Measurements from ENCODE around the gene CYLD. TPM values are rescaled to one million over a fixed set of nuclear protein-coding genes. Genes with fewer than 3 reads are reported as not detected.

Gene CYLD
- total and polyA plus RNA-seq, 10 of the 15 experiments (the other 5 are each of a cell fraction or from before 2014, with no cell fraction given), result 19.2 to 106 (median 46.1) TPM

DNA sequence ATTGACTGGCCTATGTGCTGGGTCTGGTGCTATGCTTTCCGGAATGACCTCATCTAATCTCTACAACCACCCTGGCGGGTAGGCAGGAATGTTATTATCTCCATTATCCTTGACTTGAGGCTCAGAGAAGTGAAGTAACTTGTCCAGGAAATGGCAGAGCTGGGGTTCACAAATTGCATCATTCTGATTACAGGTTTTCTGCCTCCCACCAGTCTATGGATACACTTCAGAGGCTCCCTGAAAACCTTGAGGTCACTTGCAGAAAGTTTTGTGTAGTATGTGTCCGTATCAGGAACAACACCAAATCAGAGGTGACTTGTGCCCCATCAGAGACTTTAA, 29.4 kb upstream of the CYLD start:
- Histone ChIP-seq H3K36me3 (ENCODE audit: control insufficient read depth in 2 of 2, insufficient read depth in 2 of 2, low read length in 1 of 2) (peaks cover 0 to 19% of the 10 kb centered on the region in 2 experiments; a peak in 2 of 4 replicates), H3K9me3 (replicated peaks; ENCODE audit: control insufficient read depth, insufficient read depth, low read length) (no peaks in the 10 kb centered on the region), H3K4me3 (no peak overlapping the region), H3K79me2 (ENCODE audit: control insufficient read depth, insufficient read depth, low read length) (no peaks in the 10 kb centered on the region; the same call in 1 of the 2 replicates), H3K4me2 (ENCODE audit: control insufficient read depth, insufficient read depth) (no peak overlapping the region), H3K27ac (ENCODE audit: control insufficient read depth, insufficient read depth) (no peak overlapping the region; the same call in 1 of the 2 replicates), H3K4me1 (ENCODE audit: control insufficient read depth, insufficient read depth, low read length) (peaks cover 29% of the 10 kb centered on the region), H3K9ac (ENCODE audit: control insufficient read depth, insufficient read depth, low read length) (no peak overlapping the region), H2AFZ (ENCODE audit: control insufficient read depth, low read depth, low read length) (no peak overlapping the region), H4K20me1 (ENCODE audit: control insufficient read depth, insufficient read depth) (no peaks in the 10 kb centered on the region), H3K27me3 (replicated peaks in 1 of 2; ENCODE audit: control insufficient read depth in 2 of 2, insufficient read depth in 2 of 2, low read length in 1 of 2) (no peaks in the 10 kb centered on the region)
- ATAC-seq (no peak), FAIRE-seq (no peak), DNase-seq (ENCODE audit: low read depth, low spot score) (no peak)
- ChIA-PET SMC1A (ENCODE audit: uncharacterized antibody, unreplicated experiment) (interaction anchor here (1.2 kb wide), 1 partner anchor 32 kb away, joined by 3 read pairs; no protein-coding TSS in a partner anchor), CTCF (no interaction called here), POLR2A (no interaction called here), RAD21 (ENCODE audit: unreplicated experiment) (interaction anchor here (0.6 kb wide), 1 partner anchor 1758 kb away, joined by 3 read pairs; no protein-coding TSS in a partner anchor)
- intact Hi-C loops (cut with micrococcal nuclease; ENCODE audit: unreplicated experiment) (no loop called here), in situ Hi-C loops (cut with MboI) (no loop called here)
- no TSS peak for BruUV-seq (replicated peaks)
- WGBS (ENCODE audit: insufficient coverage, insufficient replicate concordance, low lambda C conversion rate, missing lambda C conversion rate), result 49% methylated on average over 3 of the region's 3 CpGs
- TF ChIP-seq DPF2 (IDR thresholded peaks at IDR 0.05) (no peak), PKNOX1 (IDR thresholded peaks at IDR 0.05) (no peak), LARP7 (IDR thresholded peaks at IDR 0.05) (no peak), ATF7 (IDR thresholded peaks at IDR 0.05; ENCODE audit: low read depth) (no peak), MYB (IDR thresholded peaks at IDR 0.05; ENCODE audit: borderline replicate concordance, low read depth, low read length) (no peak), NFIC (IDR thresholded peaks at IDR 0.05; ENCODE audit: low read depth, low read length) (no peak), WRNIP1 (IDR thresholded peaks at IDR 0.05; ENCODE audit: borderline replicate concordance, low read depth, low read length) (no peak), NRF1 (conservative IDR thresholded peaks at IDR 0.05; ENCODE audit: low read depth, low read length) (no peak), REST (IDR thresholded peaks at IDR 0.05; ENCODE audit: low read depth, low read length) (no peak), JUNB (IDR thresholded peaks at IDR 0.05) (no peak), MXI1 (IDR thresholded peaks at IDR 0.05; ENCODE audit: low read depth, low read length) (no peak), SMAD1 (IDR thresholded peaks at IDR 0.05; ENCODE audit: low read depth, partially characterized antibody) (no peak), CHD1 (IDR thresholded peaks at IDR 0.05; ENCODE audit: low read depth, low read length) (no peak), RELB (IDR thresholded peaks at IDR 0.05; ENCODE audit: low read depth) (no peak), PAX5 (IDR thresholded peaks at IDR 0.05; ENCODE audit: borderline replicate concordance, low read depth, low read length) (no peak), TCF12 (IDR thresholded peaks at IDR 0.05; ENCODE audit: low read depth, low read length) (no peak)
- TF ChIP-seq, protein P1, sequence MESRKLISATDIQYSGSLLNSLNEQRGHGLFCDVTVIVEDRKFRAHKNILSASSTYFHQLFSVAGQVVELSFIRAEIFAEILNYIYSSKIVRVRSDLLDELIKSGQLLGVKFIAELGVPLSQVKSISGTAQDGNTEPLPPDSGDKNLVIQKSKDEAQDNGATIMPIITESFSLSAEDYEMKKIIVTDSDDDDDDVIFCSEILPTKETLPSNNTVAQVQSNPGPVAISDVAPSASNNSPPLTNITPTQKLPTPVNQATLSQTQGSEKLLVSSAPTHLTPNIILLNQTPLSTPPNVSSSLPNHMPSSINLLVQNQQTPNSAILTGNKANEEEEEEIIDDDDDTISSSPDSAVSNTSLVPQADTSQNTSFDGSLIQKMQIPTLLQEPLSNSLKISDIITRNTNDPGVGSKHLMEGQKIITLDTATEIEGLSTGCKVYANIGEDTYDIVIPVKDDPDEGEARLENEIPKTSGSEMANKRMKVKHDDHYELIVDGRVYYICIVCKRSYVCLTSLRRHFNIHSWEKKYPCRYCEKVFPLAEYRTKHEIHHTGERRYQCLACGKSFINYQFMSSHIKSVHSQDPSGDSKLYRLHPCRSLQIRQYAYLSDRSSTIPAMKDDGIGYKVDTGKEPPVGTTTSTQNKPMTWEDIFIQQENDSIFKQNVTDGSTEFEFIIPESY (IDR thresholded peaks at IDR 0.05), result no peak
